HEK293 (cell line): Measurements from ENCODE around the gene MED20.

Source experiments
- CTCF ChIA-PET: fragments of 350-600 bp; formaldehyde crosslinking; extraction: SDS; loops from one replicate; lab custom pipeline; 2021; ENCODE audit warnings: antibody characterized with exemption; lab: Yijun Ruan, JAX
- POLR2A ChIA-PET: fragments of 300-600 bp; formaldehyde crosslinking; extraction: SDS; loops from one replicate; lab custom pipeline; 2020; ENCODE audit warnings: antibody characterized with exemption, inconsistent platforms; lab: Yijun Ruan, JAX
- H3K27ac ChIP-seq: fragments of 200-500 bp; sonication (Bioruptor generic); 2 replicates; pipeline ENCODE4 v1.5.1; 2014; ENCODE audit warnings: low read depth, low read length, control low read depth, inconsistent platforms; ENCODE audit errors: extremely low read depth
- H3K36me3 ChIP-seq, 2 experiments: fragments of 200-500 bp in 1 of 2; sonication (Bioruptor generic) in 1 of 2; 1 replicate in 1 of 2; 2 replicates in 1 of 2; pipeline ENCODE4 v1.5.1; 2014 to 2017; ENCODE audit warnings: inconsistent platforms in 2 of 2, low read length in 2 of 2; ENCODE audit not compliant: control insufficient read depth in 2 of 2, insufficient read depth in 1 of 2
- H3K4me1 ChIP-seq: fragments of 200-500 bp; sonication (Bioruptor generic); 2 replicates; pipeline ENCODE4 v1.5.1; 2014; ENCODE audit warnings: mild to moderate bottlenecking, low read length, inconsistent platforms; ENCODE audit not compliant: control insufficient read depth, insufficient read depth
- H3K4me3 ChIP-seq: 2 replicates; pipeline ENCODE4 v1.5.1; 2011; ENCODE audit warnings: low read depth, mild to moderate bottlenecking, control low read depth, low read length, moderate library complexity
- H3K9me3 ChIP-seq: fragments of 200-500 bp; sonication (Bioruptor generic); 2 replicates; pipeline ENCODE4 v1.5.1; 2014; ENCODE audit warnings: low read depth, low read length, inconsistent platforms; ENCODE audit not compliant: control insufficient read depth, insufficient read depth
- GFI1B ChIP-seq: fragments of 450-650 bp; formaldehyde crosslinking; IDR thresholded peaks from 2 replicates; pipeline ENCODE4 v1.5.1; 2016; ENCODE audit warnings: missing biosample characterization, missing genetic modification characterization
- MEIS1 ChIP-seq: sonication (generic); formaldehyde crosslinking; IDR thresholded peaks from 2 replicates; pipeline ENCODE4 v1.8.1; 2022; ENCODE audit warnings: missing genetic modification reagents, mild to moderate bottlenecking, borderline replicate concordance
- ZBTB20 ChIP-seq: fragments of 450-650 bp; formaldehyde crosslinking; IDR thresholded peaks from 2 replicates; pipeline ENCODE4 v1.5.1; 2016; ENCODE audit warnings: missing biosample characterization, missing genetic modification characterization
- ZBTB21 ChIP-seq: fragments of 450-650 bp; formaldehyde crosslinking; IDR thresholded peaks from 2 replicates; pipeline ENCODE4 v1.5.1; 2017; ENCODE audit warnings: missing biosample characterization, missing genetic modification characterization
- ZFP3 ChIP-seq: fragments of 450-650 bp; formaldehyde crosslinking; IDR thresholded peaks from 2 replicates; pipeline ENCODE4 v1.5.1; 2016; ENCODE audit warnings: low read depth, missing biosample characterization, missing genetic modification characterization
- ZNF133 ChIP-seq: fragments of 450-650 bp; formaldehyde crosslinking; IDR thresholded peaks from 2 replicates; pipeline ENCODE4 v1.5.1; 2016; ENCODE audit warnings: missing biosample characterization, missing genetic modification characterization
- ZNF146 ChIP-seq: fragments of 450-650 bp; formaldehyde crosslinking; IDR thresholded peaks from 2 replicates; pipeline ENCODE4 v1.5.1; 2016; ENCODE audit warnings: missing biosample characterization, missing genetic modification characterization
- ZNF214 ChIP-seq: fragments of 450-650 bp; formaldehyde crosslinking; IDR thresholded peaks from 2 replicates; pipeline ENCODE4 v1.5.1; 2017; ENCODE audit warnings: missing biosample characterization, mild to moderate bottlenecking, missing genetic modification characterization, borderline replicate concordance
- ZNF221 ChIP-seq: fragments of 450-650 bp; formaldehyde crosslinking; IDR thresholded peaks from 2 replicates; pipeline ENCODE4 v1.5.1; 2017; ENCODE audit warnings: missing biosample characterization, missing genetic modification characterization, borderline replicate concordance
- ZNF292 ChIP-seq: fragments of 450-650 bp; formaldehyde crosslinking; IDR thresholded peaks from 2 replicates; pipeline ENCODE4 v1.5.1; 2016; ENCODE audit warnings: low read depth, missing biosample characterization, missing genetic modification characterization, borderline replicate concordance
- ZNF335 ChIP-seq: fragments of 450-650 bp; formaldehyde crosslinking; conservative IDR thresholded peaks from 2 replicates; pipeline ENCODE4 v1.5.1; 2016; ENCODE audit warnings: missing biosample characterization, missing genetic modification characterization
- ZNF341 ChIP-seq: fragments of 450-650 bp; formaldehyde crosslinking; IDR thresholded peaks from 2 replicates; pipeline ENCODE4; 2016; ENCODE audit warnings: low read depth, missing biosample characterization, missing genetic modification characterization
- ZNF501 ChIP-seq: fragments of 450-650 bp; formaldehyde crosslinking; IDR thresholded peaks from 2 replicates; pipeline ENCODE4 v1.5.1; 2016; ENCODE audit warnings: missing biosample characterization, missing genetic modification characterization
- ZNF514 ChIP-seq: fragments of 450-650 bp; formaldehyde crosslinking; IDR thresholded peaks from 2 replicates; pipeline ENCODE4 v1.5.1; 2016; ENCODE audit warnings: missing biosample characterization, missing genetic modification characterization
- ZNF530 ChIP-seq: fragments of 450-650 bp; formaldehyde crosslinking; IDR thresholded peaks from 2 replicates; pipeline ENCODE4 v1.5.1; 2016; ENCODE audit warnings: low read depth, missing biosample characterization, missing genetic modification characterization
- ZNF654 ChIP-seq: fragments of 450-650 bp; formaldehyde crosslinking; IDR thresholded peaks from 2 replicates; pipeline ENCODE4 v1.5.1; 2016; ENCODE audit warnings: low read depth, missing biosample characterization, missing genetic modification characterization
- ZNF658 ChIP-seq: fragments of 450-650 bp; formaldehyde crosslinking; IDR thresholded peaks from 2 replicates; pipeline ENCODE4; 2016; ENCODE audit warnings: missing biosample characterization, missing genetic modification characterization
- ZNF664 ChIP-seq: fragments of 450-650 bp; formaldehyde crosslinking; IDR thresholded peaks from 2 replicates; pipeline ENCODE4 v1.5.1; 2016; ENCODE audit warnings: missing biosample characterization, missing genetic modification characterization
- TF ChIP-seq, protein P1 (sequence below): fragments of 450-650 bp; formaldehyde crosslinking; IDR thresholded peaks from 2 replicates; pipeline ENCODE4 v1.5.1; 2016; ENCODE audit warnings: missing biosample characterization, missing genetic modification characterization
- TF ChIP-seq, protein P2 (sequence below): fragments of 450-650 bp; formaldehyde crosslinking; optimal IDR thresholded peaks from 2 replicates; pipeline ENCODE3; 2016; ENCODE audit warnings: missing biosample characterization, mild to moderate bottlenecking, missing genetic modification characterization
- TF ChIP-seq, protein P3 (sequence below): fragments of 450-650 bp; formaldehyde crosslinking; IDR thresholded peaks from 2 replicates; pipeline ENCODE4 v1.5.1; 2016; ENCODE audit warnings: missing biosample characterization, missing genetic modification characterization
- TF ChIP-seq, protein P4 (sequence below): fragments of 450-650 bp; formaldehyde crosslinking; IDR thresholded peaks from 2 replicates; pipeline ENCODE4 v1.5.1; 2016; ENCODE audit warnings: missing biosample characterization, missing genetic modification characterization
- TF ChIP-seq, protein P5 (sequence below): fragments of 450-650 bp; formaldehyde crosslinking; IDR thresholded peaks from 2 replicates; pipeline ENCODE4 v1.5.1; 2017; ENCODE audit warnings: missing biosample characterization, missing genetic modification characterization
- TF ChIP-seq, protein P6 (sequence below): fragments of 450-650 bp; formaldehyde crosslinking; IDR thresholded peaks from 2 replicates; pipeline ENCODE4 v1.5.1; 2016; ENCODE audit warnings: missing biosample characterization, missing genetic modification characterization, low read depth

MED20 gene

DNA sequence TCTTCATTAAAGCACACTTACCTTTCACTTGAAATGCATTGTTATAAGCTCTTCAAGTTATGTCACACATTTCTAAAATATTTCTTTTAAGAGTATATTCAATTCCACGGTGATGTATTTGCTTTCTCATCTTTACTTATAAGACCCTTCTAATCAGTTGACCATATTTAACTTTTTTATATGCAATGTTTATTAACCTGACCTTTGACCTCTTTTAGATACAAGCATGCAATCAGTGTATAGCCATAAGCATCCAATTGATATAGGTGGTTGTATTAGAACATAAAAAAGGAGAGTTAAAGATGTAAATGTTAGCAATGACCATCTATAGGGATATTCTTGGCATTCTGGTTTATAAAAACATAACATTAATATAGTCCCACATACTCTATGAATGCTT, 35.0 kb downstream of the MED20 start:
- ChIA-PET POLR2A (interaction anchor here (1.1 kb wide), 1 partner anchor 9 kb away, joined by 11 read pairs; the partner anchor contains the start of gene USP49), CTCF (interaction anchor here (0.6 to 2.8 kb wide), 3 partner anchors 35 to 1652 kb away, joined by 3 to 11 read pairs (median 4); partner anchors contain the start of genes BYSL and MED20)
- H3K36me3 ChIP-seq: peaks cover 0 to 4% of the 10 kb centered on the region in 2 experiments; a peak in 1 of 3 replicates
- H3K4me1 ChIP-seq: no peaks in the 10 kb centered on the region
- no peaks in the 10 kb centered on the region for H3K9me3 ChIP-seq
- H3K4me3 ChIP-seq: no peak overlapping the region
- TF ChIP-seq ZNF335 (tag by site-specific recombination): no peak
- TF ChIP-seq ZNF664 (tag by site-specific recombination): no peak
- TF ChIP-seq ZNF501 (tag by site-specific recombination): no peak
- TF ChIP-seq, protein P1, sequence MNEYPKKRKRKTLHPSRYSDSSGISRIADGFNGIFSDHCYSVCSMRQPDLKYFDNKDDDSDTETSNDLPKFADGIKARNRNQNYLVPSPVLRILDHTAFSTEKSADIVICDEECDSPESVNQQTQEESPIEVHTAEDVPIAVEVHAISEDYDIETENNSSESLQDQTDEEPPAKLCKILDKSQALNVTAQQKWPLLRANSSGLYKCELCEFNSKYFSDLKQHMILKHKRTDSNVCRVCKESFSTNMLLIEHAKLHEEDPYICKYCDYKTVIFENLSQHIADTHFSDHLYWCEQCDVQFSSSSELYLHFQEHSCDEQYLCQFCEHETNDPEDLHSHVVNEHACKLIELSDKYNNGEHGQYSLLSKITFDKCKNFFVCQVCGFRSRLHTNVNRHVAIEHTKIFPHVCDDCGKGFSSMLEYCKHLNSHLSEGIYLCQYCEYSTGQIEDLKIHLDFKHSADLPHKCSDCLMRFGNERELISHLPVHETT (tag by site-specific recombination): no peak
- no peak for TF ChIP-seq GFI1B (tag by site-specific recombination)
- TF ChIP-seq ZNF658 (tag by site-specific recombination): no peak
- no peak for TF ChIP-seq ZBTB20
- no peak overlapping the region for H3K27ac ChIP-seq

DNA sequence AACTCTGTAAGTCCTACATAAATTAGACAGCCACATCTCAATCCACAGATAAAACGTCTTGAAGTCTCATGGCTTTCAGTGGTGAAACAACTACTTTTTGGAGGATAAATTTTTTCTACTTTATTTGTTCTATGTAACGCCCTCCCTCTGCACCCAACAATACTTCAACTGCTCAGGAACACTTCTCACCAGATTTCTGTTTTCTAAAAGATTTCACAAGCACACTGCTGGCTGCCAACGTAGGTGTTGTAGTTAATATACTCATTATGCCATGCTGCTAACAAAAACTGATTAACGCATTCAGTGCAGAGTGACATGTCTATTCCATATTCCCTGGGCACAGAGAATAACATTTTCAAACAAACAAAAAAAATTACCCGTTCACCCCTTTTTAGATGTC, 36.0 kb downstream of the MED20 start:
- Histone ChIP-seq H3K36me3 (peaks cover 0 to 1% of the 10 kb centered on the region in 2 experiments; a peak in 1 of 3 replicates), H3K27ac (no peak overlapping the region), H3K4me1 (no peaks in the 10 kb centered on the region)
- no peak for TF ChIP-seq ZNF133 (tag by site-specific recombination)
- no peak for TF ChIP-seq ZNF221 (tag by site-specific recombination)
- no peak for TF ChIP-seq ZNF146
- TF ChIP-seq, all 188 proteins: peak for 0
- ChIA-PET CTCF (no interaction called here), POLR2A (no interaction called here)
- Histone ChIP-seq H3K4me3 (no peak overlapping the region), H3K9me3 (no peaks in the 10 kb centered on the region)

DNA sequence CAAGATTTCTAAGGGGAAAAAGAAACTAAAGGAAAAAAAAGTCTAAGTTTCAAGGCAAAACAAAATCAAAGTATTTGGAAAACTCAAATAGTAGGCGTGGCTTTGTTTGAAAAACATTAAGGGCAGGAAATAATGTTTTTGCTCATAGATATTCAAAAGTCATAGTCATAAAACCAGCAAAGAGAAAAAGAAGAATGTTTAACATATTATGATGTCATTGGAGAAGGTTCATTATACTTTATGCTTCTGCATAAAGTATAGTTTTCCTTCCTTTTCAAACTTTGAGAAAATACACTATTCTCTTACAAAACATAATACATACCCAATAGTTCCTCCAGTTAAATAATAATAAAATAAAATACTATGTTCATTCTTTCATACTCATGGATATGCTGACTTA, 39.4 kb downstream of the MED20 start:
- POLR2A ChIA-PET: no interaction called here
- Histone ChIP-seq H3K9me3 (no peaks in the 10 kb centered on the region), H3K27ac (no peak overlapping the region), H3K36me3 (no peaks in the 10 kb centered on the region), H3K4me1 (no peaks in the 10 kb centered on the region), H3K4me3 (no peak overlapping the region)
- CTCF ChIA-PET: interaction anchor here (1.2 kb wide), 1 partner anchor 39 kb away, joined by 5 read pairs; the partner anchor contains the start of genes BYSL and MED20
- TF ChIP-seq, protein P2, sequence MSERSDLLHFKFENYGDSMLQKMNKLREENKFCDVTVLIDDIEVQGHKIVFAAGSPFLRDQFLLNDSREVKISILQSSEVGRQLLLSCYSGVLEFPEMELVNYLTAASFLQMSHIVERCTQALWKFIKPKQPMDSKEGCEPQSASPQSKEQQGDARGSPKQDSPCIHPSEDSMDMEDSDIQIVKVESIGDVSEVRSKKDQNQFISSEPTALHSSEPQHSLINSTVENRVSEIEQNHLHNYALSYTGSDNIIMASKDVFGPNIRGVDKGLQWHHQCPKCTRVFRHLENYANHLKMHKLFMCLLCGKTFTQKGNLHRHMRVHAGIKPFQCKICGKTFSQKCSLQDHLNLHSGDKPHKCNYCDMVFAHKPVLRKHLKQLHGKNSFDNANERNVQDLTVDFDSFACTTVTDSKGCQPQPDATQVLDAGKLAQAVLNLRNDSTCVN: no peak
- TF ChIP-seq, protein P3, sequence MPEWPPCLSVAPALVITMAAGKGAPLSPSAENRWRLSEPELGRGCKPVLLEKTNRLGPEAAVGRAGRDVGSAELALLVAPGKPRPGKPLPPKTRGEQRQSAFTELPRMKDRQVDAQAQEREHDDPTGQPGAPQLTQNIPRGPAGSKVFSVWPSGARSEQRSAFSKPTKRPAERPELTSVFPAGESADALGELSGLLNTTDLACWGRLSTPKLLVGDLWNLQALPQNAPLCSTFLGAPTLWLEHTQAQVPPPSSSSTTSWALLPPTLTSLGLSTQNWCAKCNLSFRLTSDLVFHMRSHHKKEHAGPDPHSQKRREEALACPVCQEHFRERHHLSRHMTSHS: no peak
- no peak for TF ChIP-seq ZBTB21 (tag by site-specific recombination)
- no peak for TF ChIP-seq ZNF654 (tag by site-specific recombination)
- no peak for TF ChIP-seq ZNF335 (tag by site-specific recombination)
- TF ChIP-seq ZNF214 (tag by site-specific recombination): no peak
- TF ChIP-seq, protein P4, sequence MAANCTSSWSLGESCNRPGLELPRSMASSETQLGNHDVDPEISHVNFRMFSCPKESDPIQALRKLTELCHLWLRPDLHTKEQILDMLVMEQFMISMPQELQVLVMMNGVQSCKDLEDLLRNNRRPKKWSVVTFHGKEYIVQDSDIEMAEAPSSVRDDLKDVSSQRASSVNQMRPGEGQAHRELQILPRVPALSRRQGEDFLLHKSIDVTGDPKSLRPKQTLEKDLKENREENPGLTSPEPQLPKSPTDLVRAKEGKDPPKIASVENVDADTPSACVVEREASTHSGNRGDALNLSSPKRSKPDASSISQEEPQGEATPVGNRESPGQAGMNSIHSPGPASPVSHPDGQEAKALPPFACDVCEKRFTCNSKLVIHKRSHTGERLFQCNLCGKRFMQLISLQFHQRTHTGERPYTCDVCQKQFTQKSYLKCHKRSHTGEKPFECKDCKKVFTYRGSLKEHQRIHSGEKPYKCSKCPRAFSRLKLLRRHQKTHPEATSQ: no peak
- TF ChIP-seq, protein P5, sequence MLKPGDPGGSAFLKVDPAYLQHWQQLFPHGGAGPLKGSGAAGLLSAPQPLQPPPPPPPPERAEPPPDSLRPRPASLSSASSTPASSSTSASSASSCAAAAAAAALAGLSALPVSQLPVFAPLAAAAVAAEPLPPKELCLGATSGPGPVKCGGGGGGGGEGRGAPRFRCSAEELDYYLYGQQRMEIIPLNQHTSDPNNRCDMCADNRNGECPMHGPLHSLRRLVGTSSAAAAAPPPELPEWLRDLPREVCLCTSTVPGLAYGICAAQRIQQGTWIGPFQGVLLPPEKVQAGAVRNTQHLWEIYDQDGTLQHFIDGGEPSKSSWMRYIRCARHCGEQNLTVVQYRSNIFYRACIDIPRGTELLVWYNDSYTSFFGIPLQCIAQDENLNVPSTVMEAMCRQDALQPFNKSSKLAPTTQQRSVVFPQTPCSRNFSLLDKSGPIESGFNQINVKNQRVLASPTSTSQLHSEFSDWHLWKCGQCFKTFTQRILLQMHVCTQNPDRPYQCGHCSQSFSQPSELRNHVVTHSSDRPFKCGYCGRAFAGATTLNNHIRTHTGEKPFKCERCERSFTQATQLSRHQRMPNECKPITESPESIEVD (tag by site-specific recombination): 0 out of 2 replicates have a peak, but pooled peaks have one; percentile 16
- no peak for TF ChIP-seq ZFP3
- TF ChIP-seq ZNF514 (tag by site-specific recombination): no peak
- TF ChIP-seq MEIS1 (CRISPR knock-in tag): no peak
- TF ChIP-seq, protein P6, sequence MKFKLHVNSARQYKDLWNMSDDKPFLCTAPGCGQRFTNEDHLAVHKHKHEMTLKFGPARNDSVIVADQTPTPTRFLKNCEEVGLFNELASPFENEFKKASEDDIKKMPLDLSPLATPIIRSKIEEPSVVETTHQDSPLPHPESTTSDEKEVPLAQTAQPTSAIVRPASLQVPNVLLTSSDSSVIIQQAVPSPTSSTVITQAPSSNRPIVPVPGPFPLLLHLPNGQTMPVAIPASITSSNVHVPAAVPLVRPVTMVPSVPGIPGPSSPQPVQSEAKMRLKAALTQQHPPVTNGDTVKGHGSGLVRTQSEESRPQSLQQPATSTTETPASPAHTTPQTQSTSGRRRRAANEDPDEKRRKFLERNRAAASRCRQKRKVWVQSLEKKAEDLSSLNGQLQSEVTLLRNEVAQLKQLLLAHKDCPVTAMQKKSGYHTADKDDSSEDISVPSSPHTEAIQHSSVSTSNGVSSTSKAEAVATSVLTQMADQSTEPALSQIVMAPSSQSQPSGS (tag by site-specific recombination): peak; percentile 66
- no peak for TF ChIP-seq ZNF341
- TF ChIP-seq ZNF292 (tag by site-specific recombination): no peak
- no peak for TF ChIP-seq ZNF530 (tag by site-specific recombination)
